HG02973 (cell line): ENCODE data around the gene WDR47.
"Not testable (repeated sequence)": the region's sequence is repeated elsewhere in the genome, so short reads cannot be mapped to it uniquely, and the experiment has no call there.

Experiments used
- ATAC-seq: cut with Tn5 transposase; IDR thresholded peaks from one replicate; pipeline ENCODE4 v1.9.1; 2021; ENCODE audit warnings: moderate library complexity; ENCODE audit not compliant: unreplicated experiment

Gene WDR47

DNA sequence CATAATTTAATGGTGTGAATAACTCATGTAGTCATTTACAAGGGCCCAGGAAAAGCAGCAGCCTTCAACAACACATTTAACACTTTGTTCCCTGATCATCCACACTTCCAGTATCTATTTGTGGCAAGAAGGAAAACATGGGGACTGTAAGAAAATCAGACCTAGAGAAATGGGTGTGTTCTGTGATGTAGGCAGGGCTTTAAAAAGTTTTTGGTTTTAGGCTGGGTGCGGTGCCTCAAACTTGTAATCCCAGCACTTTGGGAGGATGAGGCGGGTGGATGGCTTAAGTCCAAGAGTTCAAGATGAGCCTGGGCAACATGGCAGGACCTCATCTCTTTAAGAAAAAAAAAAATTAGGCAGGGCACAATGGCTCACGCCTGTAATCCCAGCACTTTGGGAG lies 14.2 kb upstream of the WDR47 start:
- no peak for ATAC-seq

DNA sequence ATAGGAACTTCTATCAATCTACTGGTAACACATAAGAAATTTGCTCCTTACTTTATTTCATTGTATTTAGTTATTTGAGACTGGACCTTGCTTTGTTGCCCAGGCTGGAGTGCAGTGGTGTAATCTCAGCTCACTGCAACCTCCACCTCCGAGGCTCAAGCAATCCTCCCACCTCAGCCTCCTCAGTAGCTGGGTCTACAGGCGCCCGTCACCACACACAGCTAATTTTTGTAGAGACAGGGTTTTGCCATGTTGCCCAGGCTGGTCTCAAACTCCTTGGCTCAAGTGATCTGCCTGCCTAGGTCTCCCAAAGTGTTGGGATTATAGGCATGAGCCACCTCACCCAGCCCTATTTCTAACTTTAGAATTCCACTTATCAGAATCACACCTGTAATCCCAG lies 10.2 kb upstream of the WDR47 start:
- ATAC-seq = not testable (repeated sequence)

DNA sequence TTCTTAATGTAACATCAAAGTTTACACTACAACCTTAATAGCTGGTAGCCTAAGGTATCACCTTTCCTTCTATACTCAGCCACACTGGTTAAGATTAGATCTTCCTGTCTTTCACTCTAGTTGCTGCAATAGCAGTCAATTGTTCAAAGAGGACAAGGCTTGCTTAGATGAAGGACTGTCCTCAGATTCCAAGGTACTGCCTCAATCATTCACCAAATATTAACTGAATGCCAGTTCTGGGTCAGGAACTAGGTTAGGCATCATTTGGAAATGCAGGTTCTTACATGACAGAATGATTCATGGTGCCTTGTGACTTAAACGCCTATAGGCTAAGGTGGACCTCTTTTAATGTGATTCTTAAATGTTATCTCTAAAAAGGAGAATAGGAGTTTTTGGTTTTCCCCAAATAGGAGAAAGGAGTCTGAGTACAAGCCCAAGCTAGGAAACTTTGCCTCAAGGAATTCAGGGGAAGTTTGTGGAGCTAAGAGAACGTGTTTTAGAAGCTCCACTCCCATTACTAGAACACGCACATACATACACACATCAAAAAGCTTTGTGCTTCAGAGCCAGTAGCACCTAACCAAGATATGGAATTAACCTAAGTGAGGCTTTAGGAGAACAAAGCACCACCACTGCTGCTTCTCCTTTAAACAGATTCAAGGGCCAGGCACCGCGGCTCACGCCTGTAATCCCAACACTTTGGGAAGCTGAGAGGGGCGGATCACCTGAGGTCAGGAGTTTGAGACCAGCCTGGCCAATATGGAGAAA lies 8.5 kb upstream of the WDR47 start:
- no peak for ATAC-seq

DNA sequence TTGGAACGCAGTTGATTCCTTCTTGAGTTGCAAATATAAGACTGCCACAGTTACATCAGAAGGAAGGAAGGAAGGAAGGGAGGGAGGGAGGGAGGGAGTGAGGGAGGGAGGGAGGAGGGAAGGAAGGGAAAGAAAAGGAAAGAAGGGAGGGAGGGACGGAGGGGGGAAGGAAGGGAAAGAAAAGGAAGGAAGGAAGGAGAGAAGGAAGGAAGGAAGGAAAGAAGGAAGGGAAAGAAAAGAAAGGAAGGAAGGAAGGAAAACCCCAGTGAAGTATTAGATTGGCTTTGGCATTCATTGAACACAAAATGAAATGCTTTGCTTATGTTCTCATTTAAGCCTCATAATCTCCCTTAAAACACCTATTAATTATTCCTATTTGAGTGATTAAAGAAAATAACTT lies 6.4 kb upstream of the WDR47 start:
- ATAC-seq = no peak

- ATAC-seq = no peak
These were observed 5.4 kb upstream of the WDR47 start for GRCh38 chr1:109047339-109047738.

DNA sequence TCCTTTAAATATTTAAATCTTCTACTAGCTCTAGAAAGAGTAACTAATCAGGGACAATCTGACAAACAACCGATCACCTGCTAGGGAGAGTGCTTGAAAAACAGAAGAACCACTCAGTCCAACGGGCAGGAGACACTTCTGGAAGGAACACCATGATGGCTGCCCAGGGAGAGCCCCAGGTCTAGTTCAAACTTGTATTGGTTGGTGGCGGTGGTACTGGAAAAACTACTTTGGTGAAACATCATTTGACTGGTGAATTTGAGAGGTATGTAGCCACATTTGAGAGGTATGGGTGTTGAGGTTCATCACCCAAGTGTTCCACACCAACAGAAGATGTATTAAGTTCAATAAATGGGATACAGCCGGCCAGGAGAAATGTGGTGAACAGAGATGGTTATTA lies 4.8 kb upstream of the WDR47 start:
- no peak for ATAC-seq

- ATAC-seq = no peak
These were observed 3.7 kb upstream of the WDR47 start for GRCh38 chr1:109045595-109045994.

- no peak for ATAC-seq
These were observed 797 bp downstream of the WDR47 start for GRCh38 chr1:109040989-109041620.

- no peak for ATAC-seq
These were observed 1.3 kb downstream of the WDR47 start for GRCh38 chr1:109040627-109040988.

- no peak for ATAC-seq
These were observed 7.5 kb downstream of the WDR47 start for GRCh38 chr1:109034382-109034781.

DNA sequence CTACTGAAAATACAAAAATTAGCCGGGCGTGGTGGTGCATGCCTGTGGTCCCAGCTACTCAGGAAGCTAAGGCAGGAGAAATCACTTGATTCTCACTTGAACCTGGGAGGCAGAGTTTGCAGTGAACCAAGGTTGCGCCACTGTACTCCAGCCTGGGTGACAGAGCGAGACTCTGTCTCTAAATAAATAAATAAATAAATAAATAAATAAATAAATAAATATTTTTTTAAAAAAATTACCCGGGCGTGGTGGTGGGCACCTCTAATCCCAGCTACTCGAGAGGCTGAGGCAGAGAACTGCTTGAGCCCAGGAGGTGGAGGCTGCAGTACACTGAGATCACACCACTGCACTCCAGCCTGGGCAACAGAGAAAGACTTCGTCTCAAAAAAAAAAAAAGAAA lies 12.4 kb downstream of the WDR47 start:
- not testable (repeated sequence) for ATAC-seq

- no peak for ATAC-seq
These were observed 14.1 kb downstream of the WDR47 start for GRCh38 chr1:109027841-109028240.

- no peak for ATAC-seq
These were observed 16.2 kb downstream of the WDR47 start for GRCh38 chr1:109025694-109026093.

DNA sequence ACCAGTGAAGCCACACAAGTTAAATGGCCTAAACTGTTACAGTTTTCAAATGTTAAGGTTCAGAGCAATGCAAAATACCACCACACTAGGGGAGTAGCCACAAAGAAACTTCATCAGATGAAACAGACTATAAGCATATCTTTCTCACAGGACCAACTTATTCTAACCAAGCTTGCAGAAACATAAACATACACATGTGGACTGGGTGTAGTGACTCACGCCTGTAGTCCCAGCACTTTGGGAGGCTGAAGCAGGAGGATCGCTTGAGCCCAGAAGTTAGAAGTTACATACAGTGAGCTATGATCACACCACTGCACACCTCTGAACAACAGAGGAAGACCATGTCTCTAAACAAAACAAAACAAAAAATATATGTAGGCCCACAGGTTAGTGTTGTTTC lies 17.3 kb downstream of the WDR47 start:
- no peak for ATAC-seq

DNA sequence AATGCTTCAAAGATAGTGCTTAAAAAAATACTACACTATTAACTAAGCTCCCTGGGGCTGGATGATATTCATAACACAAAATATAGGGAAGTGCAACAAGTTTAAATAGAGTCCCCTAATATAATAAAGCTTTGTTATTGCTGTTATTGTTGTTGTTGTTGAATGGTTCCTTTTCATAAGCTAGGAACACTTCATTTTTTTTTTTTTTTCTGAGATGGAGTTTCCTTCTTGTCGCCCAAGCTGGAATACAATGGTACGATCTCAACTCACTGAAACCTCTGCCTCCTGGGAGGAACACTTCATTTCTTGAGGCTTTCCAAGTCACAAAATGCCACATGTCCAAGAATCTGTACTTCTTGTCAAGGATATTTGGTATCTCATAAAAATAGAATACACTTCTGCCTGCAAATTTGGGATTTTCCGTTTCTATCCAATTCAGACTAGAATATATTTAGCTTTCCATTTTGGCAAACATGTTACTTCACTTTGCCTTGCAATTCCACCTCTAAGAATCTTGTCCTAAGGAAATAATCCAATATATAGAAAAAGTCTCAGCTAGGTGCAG lies 21.1 kb downstream of the WDR47 start:
- ATAC-seq = no peak

DNA sequence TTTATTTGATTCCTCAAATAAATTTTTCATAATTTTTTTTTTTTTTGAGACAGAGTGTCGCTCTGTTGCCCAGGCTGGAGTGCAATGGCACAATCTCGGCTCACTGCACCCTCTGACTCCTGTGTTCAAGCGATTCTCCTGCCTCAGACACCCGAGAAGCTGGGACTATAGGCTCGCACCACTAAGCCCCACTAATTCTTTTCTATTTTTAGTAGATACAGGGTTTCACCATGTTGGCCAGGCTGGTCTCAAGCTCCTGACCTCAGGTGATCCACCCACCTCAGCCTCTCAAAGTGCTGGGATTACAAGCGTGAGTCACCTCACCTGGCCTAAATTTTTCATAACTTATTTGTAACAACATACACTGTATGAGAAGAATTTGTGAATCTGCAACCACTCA lies 24.2 kb downstream of the WDR47 start:
- ATAC-seq = not testable (repeated sequence)

- ATAC-seq = no peak
These were observed 24.8 kb downstream of the WDR47 start for GRCh38 chr1:109017134-109017533.

GRCh38 chr1:109011335-109011734 lies 30.6 kb downstream of the WDR47 start:
- ATAC-seq = no peak

- not testable (repeated sequence) for ATAC-seq
These were observed 45.3 kb downstream of the WDR47 start for GRCh38 chr1:108996622-108997021.

DNA sequence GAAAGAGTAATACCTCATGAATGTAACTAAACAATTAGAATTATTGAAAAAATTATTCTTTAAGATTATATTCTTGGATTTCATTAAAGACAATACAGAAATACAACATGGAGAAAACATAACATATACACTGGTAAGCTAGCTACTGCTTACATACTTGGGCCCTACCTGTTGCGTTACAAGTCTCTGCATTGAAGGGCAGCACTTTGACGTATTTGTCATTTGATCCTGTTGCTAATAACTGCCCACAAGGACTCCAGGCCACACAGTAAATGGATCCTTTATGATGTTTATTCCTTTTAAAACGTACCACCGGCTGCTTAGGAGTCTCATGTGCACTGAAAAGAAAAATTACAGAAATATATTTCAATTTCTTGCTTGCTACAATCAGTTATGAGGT lies 58.8 kb downstream of the WDR47 start:
- no peak for ATAC-seq

- no peak for ATAC-seq
These were observed 65.2 kb downstream of the WDR47 start for GRCh38 chr1:108976658-108977057.

DNA sequence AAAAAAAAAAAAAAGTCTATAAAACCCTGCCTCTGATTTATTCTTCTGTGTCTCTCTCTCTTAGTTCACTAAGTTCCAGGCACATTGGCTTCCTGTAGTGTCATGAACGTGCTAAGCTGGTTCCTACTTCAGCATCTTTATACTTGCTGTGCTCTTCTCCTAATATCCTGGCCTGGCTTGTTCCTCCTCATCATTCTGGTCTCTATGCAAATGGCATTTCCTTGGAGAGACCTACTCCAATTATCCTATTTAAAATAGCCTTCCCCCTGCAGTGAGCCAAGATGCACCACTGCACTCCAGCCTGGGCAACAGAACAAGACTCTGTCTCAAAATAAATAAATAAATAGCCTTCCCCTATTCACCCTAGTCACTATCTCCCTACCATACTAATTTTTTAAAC lies 69.0 kb downstream of the WDR47 start:
- ATAC-seq = no peak
